HG02970 (cell line): ENCODE results near the gene U2AF2.
A peak's percentile ranks its signal among the peaks of the same experiment; 100 is the strongest.

ENCODE experiments used
- ATAC-seq: cut with Tn5 transposase; IDR thresholded peaks from one replicate; pipeline ENCODE4 v1.9.1; 2021; ENCODE audit warnings: mild to moderate bottlenecking, moderate library complexity, moderate number of reproducible peaks; ENCODE audit not compliant: unreplicated experiment, low FRiP score

Gene U2AF2

DNA sequence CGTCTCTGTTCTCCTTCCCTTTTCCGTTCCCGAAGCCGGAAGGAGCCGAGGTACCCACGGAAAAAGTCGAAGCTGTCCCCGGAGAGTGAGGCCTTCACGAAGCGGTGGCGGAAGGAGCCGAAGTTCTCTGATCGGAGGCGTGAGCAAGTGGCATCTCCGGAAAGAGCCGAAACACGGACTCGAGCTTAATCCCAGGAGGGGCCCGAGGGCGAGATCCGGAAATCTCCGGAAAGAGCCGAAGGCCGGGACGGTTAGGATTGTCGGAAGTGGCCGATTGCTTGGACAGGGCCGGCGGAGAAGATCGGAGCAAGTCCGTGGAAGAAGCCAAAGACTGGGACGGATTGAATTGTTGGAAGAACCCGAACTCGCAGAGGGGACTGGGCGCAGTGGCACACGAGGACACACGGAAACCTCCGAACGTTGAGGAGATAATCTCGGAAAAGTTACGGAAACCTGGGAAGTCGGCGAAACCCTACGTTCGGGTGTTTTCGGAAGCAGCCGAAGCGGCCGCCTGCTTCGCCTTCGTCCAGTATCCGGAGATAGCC, 440 bp upstream of the U2AF2 start:
- peak; percentile 56 for ATAC-seq

DNA sequence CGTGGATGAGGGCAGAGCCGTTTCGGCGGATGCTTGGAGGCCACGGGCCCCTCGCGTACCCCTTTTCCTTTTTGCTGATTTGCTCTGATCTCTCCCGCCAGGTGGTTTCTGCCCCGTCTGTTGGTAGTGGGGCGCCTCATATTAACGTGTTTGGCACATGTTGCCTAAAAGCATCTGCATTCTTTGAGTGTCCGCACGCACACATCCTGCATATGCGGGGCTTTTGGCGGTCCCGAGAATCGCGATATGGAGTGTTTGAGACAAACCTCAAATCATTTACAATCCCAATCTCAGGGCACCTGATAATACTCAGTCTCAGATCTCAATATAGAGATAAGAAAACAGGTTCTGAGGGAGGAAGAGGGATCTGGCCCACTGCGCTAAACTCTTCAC, 809 bp downstream of the U2AF2 start:
- no peak for ATAC-seq

DNA sequence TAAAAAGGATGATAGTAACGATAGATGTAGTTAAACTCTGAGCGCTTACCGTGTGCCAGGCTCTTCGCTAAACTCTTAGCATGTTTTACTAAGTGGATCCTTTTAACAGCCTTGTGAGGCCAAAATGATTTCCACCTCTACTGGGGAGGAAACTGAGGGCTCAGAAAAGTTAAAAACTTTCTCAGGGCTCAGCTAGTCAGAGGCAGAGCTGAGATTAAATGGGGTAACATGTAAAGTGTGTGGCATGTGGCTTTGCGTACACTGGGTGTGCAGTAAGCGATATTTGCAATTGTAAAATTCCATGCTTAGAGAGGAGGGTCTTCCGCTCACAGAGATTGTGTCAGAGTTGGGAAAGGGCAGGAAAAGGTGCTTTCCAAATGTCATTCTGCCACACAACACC, 1.7 kb downstream of the U2AF2 start:
- no peak for ATAC-seq

DNA sequence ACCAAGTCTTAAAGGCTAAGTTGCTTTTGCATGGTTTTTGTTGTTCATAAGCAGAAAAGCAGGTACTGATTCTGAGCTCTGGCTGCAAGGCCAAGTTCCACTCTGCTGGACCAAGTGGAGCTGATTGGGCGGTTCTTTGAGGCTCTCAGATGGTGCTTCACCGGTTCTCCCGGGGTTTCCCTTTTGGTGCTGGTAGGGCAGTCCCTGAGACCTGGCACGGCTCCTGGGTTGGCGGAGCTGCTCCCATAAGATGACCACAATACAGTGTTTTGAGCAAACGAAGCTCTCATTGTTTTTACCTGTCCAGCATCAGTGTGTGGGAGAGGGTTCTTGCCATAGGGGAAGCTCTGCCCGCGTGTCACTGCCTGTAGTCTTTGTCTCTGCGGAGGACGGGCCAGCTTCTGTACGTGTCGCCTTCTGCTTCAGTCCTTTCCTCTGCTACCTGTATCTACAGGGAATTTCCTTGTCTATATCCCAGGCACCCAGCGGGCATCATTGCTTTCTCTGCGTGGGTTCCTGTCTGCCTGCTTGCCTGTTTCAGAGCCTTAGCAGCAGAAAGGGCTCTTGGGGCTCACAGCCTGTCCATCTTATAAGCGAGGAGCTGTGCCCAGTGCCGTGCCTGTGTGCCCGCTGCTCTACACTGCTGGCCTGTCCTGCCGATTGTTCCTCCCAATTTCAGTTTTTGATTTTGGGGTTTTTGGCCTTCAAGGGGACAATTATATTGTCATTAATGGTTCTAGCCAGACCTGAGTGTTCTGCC, 2.3 kb downstream of the U2AF2 start:
- no peak for ATAC-seq

DNA sequence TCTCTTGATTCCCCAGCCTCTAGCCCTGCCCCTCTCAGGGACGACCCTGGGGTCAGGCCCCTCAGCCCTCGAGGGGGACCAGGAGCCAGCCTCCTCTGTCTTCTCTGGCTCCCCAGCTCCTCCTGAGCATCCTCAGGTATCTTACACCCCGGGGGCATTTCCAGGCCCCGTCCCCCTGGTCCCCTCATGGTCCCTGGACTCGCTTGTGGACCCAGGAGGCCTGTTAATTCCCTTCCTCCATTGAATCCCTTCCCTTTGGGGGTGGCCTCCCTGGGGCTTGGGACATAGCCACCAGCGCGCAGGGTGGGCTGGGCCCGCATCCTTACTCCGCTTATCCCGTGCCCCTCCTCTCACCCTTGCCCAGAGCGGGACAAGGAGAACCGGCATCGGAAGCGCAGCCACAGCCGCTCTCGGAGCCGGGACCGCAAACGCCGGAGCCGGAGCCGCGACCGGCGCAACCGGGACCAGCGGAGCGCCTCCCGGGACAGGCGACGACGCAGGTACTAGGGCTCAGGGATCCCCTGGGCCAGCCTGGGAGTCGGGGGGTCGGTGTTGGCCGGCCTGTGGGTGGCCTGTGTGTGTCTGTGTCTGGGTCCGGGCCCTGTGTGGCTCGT, 4.1 kb downstream of the U2AF2 start:
- no peak for ATAC-seq

DNA sequence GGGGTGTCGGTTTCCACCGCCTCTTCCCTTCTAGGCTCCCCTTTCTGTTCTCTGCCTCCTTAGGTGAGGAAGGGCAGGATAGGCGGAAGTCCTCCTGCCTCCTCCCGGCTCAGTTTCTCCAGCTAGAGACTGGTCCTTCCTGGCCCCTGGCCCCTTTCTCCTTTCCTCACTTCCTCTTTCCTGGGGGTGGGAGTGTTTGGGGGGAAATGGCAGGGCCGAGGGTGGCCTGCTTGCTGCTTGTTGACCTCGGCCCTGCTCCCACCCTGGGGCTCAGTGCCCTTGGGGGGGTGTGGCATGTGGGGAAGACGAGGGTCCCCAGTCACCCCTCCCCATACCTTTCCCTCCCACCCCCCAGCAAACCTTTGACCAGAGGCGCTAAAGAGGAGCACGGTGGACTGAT, 5.0 kb downstream of the U2AF2 start:
- ATAC-seq: no peak

DNA sequence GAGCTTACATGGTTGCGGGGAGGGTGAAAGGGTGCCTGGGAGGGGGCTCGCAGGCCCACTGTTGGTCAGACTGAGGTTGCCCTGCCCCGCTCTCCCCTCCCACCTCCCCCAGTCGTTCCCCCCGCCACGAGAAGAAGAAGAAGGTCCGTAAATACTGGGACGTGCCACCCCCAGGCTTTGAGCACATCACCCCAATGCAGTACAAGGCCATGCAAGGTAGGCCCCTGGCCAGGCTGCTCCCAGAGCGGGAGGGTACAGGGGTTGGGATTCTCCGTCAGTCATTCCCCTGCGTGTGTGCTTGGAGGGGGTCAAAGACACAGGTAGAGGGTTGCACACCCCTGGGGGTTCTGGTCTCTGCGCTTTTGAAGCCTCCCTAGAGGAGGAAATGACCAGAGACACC, 5.6 kb downstream of the U2AF2 start:
- no peak for ATAC-seq

DNA sequence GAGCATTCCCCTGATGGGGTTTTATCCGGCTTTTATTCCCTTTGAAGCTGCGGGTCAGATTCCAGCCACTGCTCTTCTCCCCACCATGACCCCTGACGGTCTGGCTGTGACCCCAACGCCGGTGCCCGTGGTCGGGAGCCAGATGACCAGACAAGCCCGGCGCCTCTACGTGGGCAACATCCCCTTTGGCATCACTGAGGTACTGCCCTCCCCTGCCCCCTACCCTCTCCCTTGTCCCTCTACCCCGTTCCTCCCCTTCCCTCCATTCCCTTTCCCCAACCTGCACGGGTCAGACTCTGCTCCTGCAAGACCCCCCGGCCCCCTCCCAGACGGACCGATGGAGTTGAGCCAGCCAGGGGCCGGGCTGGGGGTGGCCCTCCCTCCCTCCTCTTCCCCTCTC, 6.2 kb downstream of the U2AF2 start:
- no peak for ATAC-seq

DNA sequence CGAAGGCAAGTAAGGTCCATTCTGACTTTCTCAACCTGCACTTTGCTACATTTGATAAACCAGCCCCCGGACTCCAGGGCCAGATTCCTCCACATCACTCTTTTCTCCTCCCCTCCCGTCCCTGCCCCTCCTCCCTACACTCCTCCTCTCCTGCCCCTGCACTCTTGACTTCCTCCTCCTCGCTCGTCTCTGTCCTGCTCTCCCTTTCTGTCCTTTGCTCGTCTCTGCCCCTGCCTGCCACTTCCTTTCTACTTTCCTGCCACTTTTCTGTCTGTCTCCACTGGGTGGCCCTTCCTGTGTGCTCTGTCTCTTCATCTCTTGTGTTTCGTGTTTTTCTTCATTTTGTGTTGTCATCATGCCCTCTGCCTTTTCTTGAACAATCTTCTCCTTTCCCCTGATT, 7.0 kb downstream of the U2AF2 start:
- no peak for ATAC-seq

DNA sequence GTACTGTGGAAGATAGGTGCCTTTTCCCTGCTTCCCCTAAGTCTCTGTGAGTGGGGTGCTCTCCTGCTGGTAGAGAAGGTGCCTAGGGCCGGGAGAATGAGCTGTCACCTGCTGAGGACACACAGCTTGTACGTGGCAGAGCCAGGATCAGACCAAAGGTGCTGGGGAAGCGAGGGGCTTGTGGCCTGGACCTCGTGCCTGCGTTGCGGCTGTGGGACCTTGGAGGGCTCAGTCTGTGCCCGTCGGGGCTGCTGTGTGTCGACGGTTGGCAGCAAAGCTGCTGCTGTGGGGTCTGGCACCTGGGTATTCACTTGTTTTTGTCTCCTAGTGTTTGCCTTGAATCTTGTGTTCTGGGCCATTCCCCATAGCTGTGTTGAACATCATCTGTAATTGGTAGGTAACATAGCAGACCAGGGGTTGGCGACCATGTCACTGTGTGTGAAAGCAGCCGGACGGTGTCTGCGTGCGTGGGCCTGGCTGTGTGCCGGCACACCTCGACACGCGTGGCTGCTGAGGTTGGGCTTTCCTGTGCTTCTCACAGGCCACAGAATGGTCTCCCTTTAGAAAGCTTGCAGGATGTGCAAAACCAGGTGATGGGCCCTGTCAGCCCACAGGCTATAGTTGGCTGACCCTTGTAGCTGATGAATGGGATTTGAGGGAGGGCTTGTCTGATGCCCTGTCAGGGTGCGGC, 9.2 kb downstream of the U2AF2 start:
- ATAC-seq: no peak

DNA sequence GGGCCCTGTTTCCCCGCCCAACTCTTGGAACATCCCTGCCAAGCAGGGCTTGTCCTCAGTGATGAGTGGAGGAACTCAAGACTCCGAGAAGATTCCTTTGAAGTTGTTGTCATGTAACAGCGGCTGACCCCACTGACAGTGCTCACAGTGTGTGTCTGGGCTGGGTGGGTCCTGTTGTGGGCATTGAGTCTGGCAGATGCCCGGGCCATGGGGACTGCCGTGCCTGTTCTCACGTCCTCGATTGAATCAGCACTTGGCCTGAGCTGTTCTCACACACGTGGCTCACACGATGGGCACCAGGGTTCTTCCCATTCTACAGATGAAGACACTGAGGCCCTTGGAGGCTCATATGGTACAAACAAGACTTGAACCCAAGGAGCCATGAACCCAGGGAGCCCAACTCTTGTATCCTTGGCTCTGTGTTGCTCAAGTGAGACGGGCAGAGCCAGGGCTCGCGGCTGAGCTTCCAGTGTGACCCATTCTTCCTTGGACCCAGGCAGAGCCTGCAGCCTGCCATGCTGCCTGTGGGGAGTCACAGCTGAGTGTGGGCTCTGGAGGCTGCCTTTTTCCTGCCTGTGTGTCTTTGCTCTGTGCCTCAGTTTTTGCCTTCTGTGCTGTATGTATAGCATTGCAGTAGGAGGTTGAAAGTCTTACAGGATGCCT, 11.6 kb downstream of the U2AF2 start:
- no peak for ATAC-seq

DNA sequence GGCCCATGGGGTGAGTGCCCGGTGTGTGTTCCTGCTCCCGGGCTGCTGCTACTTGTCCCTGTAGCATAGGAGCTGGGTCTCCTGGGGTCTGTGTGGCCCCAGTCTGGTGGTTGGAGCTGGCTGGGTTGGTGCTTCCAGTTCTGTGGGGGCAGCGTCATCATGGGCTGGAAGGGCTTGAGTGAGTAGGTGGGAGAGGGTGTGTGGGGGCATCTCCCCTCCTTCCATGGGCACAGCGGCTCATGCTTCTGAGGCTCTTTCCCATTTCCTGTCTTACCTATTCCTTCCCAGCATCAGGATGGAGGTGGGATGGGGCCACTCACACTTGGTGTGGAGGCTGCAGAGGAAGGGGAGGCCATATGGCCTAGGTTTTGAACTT, 12.2 kb downstream of the U2AF2 start:
- no peak for ATAC-seq

DNA sequence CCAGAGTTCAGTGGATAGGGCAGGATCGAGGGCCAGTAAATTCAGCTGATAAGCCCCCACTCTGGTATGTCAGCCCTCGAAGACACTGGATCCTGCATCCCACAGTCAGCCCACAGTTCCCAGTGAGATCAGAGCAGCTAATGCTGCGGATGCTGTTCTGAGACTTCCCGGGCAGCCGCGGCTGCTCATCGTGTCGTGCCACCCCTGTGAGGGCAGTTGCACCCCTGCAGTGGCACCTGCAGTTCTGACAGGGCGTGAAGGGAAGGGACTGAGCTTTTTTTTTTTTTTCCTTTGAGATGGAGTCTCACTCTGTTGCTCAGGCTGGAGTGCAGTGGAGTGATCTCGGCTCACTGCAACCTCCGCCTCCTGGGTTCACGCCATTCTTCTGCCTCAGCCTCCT, 12.7 kb downstream of the U2AF2 start:
- ATAC-seq: no peak

DNA sequence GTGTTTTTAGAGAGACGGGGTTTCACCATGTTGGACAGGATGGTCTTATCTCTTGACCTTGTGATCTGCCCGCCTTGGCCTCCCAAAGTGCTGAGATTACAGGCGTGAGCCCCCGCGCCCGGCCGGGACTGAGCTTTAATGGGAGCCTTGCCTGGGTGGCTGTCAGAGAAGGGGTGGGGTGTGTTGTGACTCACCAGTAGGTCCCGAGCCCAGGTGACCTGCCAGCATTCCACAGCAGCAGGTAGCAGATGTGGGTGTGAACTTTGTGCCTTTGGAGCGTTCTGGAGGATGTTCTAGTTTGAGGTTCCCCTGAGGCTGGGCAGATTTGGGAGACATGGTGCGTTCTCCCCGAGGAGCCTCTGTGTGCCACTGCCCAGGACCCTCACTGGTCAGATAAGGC, 13.1 kb downstream of the U2AF2 start:
- no peak for ATAC-seq

DNA sequence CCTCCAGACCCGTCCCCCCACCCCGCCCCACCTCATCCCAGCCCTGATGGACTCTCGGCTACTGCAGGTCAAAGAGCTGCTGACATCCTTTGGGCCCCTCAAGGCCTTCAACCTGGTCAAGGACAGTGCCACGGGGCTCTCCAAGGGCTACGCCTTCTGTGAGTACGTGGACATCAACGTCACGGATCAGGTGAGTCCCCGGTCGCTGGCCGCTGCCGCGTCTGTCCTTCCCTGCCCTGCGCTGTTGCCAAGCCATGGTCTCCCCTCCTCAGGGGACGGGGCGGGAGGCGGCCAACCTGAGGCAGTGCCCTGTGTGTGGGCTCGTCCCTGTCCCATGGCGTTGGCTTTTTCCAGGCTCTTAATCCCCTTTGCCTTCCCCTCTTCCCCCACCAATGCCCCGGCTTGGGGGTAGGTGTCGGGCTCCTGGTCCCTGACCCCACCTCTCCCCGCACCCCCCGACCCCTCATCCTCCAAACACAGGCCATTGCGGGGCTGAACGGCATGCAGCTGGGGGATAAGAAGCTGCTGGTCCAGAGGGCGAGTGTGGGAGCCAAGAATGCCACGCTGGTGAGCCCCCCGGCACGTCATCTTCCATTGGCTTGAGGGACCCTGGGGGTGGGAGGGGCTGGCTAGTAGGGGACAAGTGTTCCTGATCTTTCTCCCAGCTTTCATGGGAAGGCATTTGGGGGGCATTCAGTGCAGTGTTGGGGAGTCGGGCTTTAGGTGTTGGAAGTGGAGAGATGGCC, 13.9 kb downstream of the U2AF2 start:
- no peak for ATAC-seq

DNA sequence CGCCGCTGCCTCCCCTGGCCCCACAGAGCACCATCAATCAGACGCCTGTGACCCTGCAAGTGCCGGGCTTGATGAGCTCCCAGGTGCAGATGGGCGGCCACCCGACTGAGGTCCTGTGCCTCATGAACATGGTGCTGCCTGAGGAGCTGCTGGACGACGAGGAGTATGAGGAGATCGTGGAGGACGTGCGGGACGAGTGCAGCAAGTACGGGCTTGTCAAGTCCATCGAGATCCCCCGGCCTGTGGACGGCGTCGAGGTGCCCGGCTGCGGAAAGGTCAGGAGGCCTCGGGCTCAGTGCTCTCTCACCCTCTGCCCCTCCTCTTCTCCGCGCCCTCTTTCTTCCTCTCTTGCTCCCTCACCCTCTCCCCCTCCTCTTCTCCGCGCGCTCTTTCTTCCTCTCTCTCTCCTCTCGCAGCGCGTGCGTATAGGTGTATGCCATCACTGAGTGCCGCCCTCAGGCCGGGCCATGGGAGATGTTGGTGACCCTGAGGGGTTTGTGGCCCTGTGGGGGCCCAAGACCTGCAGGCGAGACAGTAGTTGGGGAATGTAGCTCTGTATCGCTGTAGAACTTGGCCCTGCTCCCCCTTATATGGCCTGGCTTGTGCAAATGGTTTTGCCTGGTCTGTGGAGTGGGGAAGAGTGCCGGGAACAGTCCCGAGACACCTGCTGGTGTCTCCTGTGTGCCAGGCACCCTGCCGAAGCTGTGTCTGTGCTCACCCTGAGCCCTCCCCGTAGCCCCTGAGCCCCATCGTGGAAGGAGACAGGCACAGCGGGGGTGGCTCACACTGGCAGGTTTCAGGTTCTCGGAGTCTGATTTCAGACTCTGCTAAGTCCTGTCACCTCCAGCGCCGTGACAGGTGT, 14.8 kb downstream of the U2AF2 start:
- ATAC-seq: no peak

DNA sequence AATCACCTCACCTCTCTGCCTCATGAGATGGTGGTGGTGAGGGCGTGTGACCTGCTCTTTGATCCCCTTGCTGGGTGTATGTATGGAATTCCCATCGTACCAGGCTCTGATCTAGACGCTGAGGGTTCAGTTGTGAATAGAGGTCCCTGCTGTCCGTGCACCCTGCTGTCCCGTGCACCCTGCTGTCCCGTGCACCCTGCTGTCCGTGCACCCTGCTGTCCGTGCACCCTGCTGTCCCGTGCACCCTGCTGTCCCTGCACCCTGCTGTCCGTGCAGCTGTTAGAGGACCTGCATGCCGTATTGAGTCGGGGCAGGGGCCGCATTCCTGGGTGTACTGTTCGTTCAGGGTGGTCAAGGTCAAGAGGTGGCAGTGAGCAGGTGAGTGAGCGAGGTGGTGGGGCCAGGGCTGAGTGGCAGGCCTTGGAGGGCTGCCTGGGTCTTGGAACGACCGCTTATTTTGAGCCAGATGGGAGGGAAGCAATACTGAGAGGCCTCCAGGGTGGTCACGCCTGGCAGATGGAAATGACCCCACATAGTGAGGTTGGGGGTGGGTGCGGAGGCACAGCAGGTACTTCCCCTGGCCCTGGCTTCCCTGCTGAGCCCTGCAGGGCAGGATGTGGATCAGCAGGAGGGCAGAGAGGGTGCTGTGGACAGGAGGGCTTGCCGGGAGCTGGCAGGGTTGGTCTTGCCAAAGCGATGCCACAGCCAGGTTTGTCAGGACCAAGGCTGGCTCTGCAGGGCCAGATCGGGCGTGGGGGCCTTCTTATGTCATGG, 15.6 kb downstream of the U2AF2 start:
- ATAC-seq: no peak

DNA sequence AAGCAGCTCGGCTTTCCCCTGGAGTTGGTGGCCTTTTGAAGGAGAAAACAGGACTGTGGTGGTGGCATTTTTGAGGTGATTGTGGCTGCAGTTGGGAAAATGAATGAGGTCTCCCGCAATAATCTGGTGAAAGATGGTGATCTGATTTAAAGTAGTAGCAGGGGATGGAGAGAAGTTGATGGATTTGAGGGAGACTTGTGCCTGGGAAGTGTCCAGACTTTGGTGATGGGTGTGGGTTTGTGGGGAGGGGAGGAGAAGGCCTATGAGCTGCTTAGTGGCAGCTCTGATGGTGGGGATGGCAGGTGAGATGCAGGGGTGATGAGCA, 16.2 kb downstream of the U2AF2 start:
- ATAC-seq: no peak

DNA sequence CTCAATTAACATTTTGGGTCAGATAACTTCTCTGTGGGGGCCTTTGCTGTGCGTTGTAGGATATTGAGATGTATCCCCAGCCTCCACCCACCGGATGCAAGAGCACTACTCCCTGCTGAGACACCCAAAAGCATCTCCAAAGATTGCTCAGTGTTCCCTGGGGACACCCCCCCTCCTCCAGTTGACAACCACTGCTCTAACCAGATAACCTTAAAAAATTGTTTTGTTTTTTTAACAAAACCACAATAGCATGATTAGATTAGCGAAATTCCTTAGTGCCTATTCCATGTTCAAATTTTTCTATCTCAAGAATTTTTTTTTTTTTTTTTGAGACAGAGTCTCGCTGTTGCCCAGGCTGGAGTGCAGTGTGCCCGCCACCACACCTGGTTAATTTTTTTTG, 17.6 kb downstream of the U2AF2 start:
- no peak for ATAC-seq
